ENCODE measurements around the gene CD3G.
"Not testable (repeated sequence)": the region's sequence is repeated elsewhere in the genome, so short reads cannot be mapped to it uniquely, and the experiment has no call there.

Gene CD3G

GRCh38 chr11:118401151-118401879 is 57.2 kb downstream of the CD3G start, which contains the start of gene ATP5MG:
Gene ATP5MG, plus strand, starts transcription at chr11:118401606. Its CDS starts 60 bp downstream, at chr11:118401666.
- peak within 1 kb of the TSS; percentile 85 for H3K27ac ChIP-seq
- peak; percentile 86 for DNase-seq (ENCODE audit: low spot score)
- POLR2A ChIA-PET (ENCODE audit: low non-redundant PET): no interaction called here
- no peak for TF ChIP-seq CTCF (conservative IDR thresholded peaks at IDR 0.05; ENCODE audit: low read depth)
- CTCF ChIA-PET: interaction anchor here (0.6 to 1.1 kb wide), 2 partner anchors 30 to 85 kb away, joined by 3 to 6 read pairs; no protein-coding TSS in a partner anchor

GRCh38 chr11:118401880-118402590 is 57.9 kb downstream of the CD3G start:
- peak; percentile 64 for DNase-seq (ENCODE audit: low spot score)
- CTCF ChIA-PET: interaction anchor here (0.6 to 1.1 kb wide), 3 partner anchors 29 to 203 kb away, joined by 3 to 6 read pairs (median 3); no protein-coding TSS in a partner anchor

GRCh38 chr11:118402594-118402993 is 58.5 kb downstream of the CD3G start:
- POLR2A ChIA-PET (ENCODE audit: low non-redundant PET): not testable (repeated sequence)

More at GRCh38 chr11:118401880-118402590, 57.9 kb downstream of the CD3G start:
- TF ChIP-seq CTCF (conservative IDR thresholded peaks at IDR 0.05; ENCODE audit: low read depth): no peak
- H3K27ac ChIP-seq: peak overlapping the region; percentile 85
- POLR2A ChIA-PET (ENCODE audit: low non-redundant PET): no interaction called here

More at GRCh38 chr11:118402594-118402993, 58.5 kb downstream of the CD3G start:
- H3K27ac ChIP-seq: 0 out of 2 replicates have a peak overlapping the region, but pooled peaks have one; percentile 1
- DNase-seq (ENCODE audit: low spot score): not testable (repeated sequence)
- CTCF ChIA-PET: interaction anchor here (1.0 to 1.1 kb wide), 2 partner anchors 28 to 204 kb away, joined by 3 to 6 read pairs; no protein-coding TSS in a partner anchor

Measured in RWPE1 (cell line).